PFSK-1 (cell line): ENCODE measurements around the gene AFAP1L2.

ENCODE experiments used
- FOXP2 ChIP-seq: optimal IDR thresholded peaks from 2 replicates; pipeline ENCODE3; 2011; ENCODE audit warnings: borderline replicate concordance, control low read depth, inconsistent platforms; ENCODE audit not compliant: insufficient read depth; ENCODE audit errors: extremely low read length, extremely low read depth
- POLR2AphosphoS5 ChIP-seq: IDR thresholded peaks from 2 replicates; pipeline ENCODE4 v1.6.1; 2012; ENCODE audit warnings: low read depth, mild to moderate bottlenecking, control low read depth, low read length, moderate library complexity
- REST ChIP-seq, 2 experiments: IDR thresholded peaks; 2 replicates each; pipeline versions ENCODE4 v1.6.1 to v1.8.0; 2011 to 2012; ENCODE audit warnings: low read depth in 2 of 2, low read length in 2 of 2, control low read depth in 1 of 2, inconsistent platforms in 1 of 2, mild to moderate bottlenecking in 1 of 2, moderate library complexity in 1 of 2; ENCODE audit not compliant: insufficient read depth in 1 of 2
- SIN3A ChIP-seq: IDR thresholded peaks from 2 replicates; pipeline ENCODE4 v1.6.1; 2012; ENCODE audit warnings: mild to moderate bottlenecking, low read length, moderate library complexity, borderline replicate concordance; ENCODE audit not compliant: insufficient read depth
- TAF1 ChIP-seq: IDR thresholded peaks from 2 replicates; pipeline ENCODE4 v1.6.1; 2012; ENCODE audit warnings: low read length, control low read depth, borderline replicate concordance; ENCODE audit not compliant: insufficient read depth

The AFAP1L2 gene

GRCh38 chr10:114427124-114427852, 23.0 kb upstream of the AFAP1L2 start:
- TF ChIP-seq SIN3A: no peak

- no peak for TF ChIP-seq REST (IDR thresholded peaks at IDR 0.05; ENCODE audit: insufficient read depth in 1 of 2, low read depth in 2 of 2, low read length in 2 of 2)
- no peak for TF ChIP-seq SIN3A
- TF ChIP-seq POLR2AphosphoS5: no peak
- TF ChIP-seq TAF1: no peak
- TF ChIP-seq FOXP2: no peak
Measured at GRCh38 chr10:114426476-114426875, 22.2 kb upstream of the AFAP1L2 start.

DNA sequence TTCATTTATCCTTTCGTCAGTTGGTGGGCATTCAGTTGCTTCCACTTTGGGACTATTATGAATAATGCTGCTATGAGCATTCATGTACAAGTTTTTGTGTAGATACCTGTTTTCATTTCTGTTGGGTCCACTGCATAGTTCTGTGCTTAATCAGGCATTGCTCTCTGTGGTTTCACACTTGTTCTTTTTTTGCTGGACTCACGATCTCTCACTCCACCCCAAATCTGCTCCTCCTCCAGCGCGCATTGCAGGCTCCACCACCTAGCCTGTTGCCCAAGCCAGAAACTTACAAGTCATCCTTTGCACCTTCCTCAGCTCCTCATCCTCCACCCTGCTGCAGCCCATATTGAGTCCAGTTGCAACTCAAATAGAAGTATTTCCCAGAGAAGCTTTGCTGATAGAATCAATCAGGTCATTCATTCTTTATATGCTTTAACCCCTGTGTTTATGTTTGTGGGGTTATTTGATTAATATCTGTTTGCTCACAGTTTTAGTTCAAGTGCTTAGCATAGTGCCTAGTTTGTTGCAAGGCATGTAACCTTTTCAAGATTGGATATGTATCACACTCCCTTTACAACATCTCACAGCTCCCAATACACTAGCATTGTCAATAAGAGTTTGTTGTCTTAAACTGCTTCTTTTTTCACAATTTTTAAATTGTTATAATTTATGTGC, 16.6 kb upstream of the AFAP1L2 start:
- no peak for TF ChIP-seq FOXP2
- TF ChIP-seq REST (IDR thresholded peaks at IDR 0.05; ENCODE audit: insufficient read depth in 1 of 2, low read depth in 2 of 2, low read length in 2 of 2): no peak
- TF ChIP-seq SIN3A: no peak
- no peak for TF ChIP-seq TAF1
- no peak for TF ChIP-seq POLR2AphosphoS5

DNA sequence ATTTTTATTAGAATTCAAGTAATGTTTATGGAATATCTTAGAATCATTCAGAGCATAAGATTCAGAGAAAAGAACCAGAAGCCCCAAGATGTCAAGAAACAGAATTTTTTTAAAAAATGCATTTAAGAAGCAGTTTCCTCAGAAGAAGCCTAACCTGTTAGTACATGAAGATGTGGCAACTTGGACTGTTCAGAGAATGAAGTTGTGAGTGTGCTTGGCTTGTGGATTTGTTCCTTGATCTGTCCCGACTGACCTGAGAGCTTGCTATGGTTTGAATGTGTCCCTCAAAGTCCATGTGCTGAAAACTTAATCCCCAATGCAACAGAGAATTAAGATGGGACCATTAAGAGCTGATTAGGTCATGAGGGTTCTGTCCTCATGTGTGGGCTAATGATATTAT, 13.8 kb upstream of the AFAP1L2 start:
- no peak for TF ChIP-seq SIN3A
- TF ChIP-seq REST (IDR thresholded peaks at IDR 0.05; ENCODE audit: insufficient read depth in 1 of 2, low read depth in 2 of 2, low read length in 2 of 2): no peak
- no peak for TF ChIP-seq FOXP2
- TF ChIP-seq POLR2AphosphoS5: no peak
- TF ChIP-seq TAF1: no peak

DNA sequence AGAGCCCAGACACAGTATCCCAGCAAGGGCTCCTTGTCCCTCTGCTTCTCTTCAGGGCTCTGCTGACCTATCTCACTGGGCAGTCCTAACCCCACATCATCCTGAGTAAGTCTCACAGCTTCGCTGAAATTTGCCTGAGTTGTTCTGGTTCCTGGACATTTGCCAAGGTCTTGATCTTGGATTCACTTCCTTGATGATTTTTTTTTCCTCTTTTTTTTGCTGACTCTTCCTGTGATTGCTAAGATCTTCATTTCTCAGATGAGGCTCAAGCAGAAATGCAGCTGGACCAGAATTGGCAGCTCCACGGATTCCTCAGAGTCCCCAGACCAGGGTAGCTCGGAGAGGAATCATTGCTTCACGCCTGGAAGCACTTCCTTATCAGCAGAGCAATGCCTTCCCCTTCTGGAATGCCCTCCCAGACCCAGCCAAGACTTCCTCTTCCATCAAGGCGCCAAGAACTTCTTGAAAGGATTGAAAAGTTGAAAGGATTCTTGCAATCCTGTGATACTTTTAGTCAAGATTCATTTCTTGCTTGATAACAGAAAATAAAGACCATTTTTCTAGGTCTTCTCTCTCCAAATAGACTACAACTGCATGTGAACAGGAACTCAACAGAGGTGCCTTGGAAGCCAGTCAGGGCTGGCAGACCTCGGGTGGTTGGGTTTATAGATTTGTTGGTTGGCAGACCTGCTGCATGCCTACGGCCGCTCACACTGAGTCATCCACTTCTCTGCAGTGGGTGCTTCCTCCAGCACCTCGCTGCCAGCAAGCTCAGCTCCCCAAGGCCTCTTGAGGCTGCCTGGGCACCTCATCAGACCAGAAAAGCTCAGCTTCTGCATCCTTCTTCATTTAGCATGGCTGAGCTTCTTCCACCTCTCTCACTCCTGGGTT, 8.8 kb upstream of the AFAP1L2 start:
- TF ChIP-seq FOXP2 (no peak), POLR2AphosphoS5 (no peak), REST (IDR thresholded peaks at IDR 0.05; ENCODE audit: insufficient read depth in 1 of 2, low read depth in 2 of 2, low read length in 2 of 2) (no peak), TAF1 (no peak), SIN3A (no peak)
